HepG2 (cell line): ENCODE results near the gene MCEE. TPM values are rescaled to one million over a fixed set of nuclear protein-coding genes. Genes with fewer than 3 reads are reported as not detected.

Source experiments
- GATAD2A ChIP-seq: IDR thresholded peaks from 2 replicates; pipeline ENCODE4 v1.6.1; 2016
- MIXL1 ChIP-seq: IDR thresholded peaks from 2 replicates; pipeline ENCODE4 v1.6.1; 2016
- MXI1 ChIP-seq: IDR thresholded peaks from 3 replicates; pipeline ENCODE4 v1.6.1; 2012; ENCODE audit warnings: low read depth, low read length, inconsistent platforms, borderline replicate concordance
- NFRKB ChIP-seq: fragments of 450-650 bp; IDR thresholded peaks from 2 replicates; pipeline ENCODE4 v1.6.1; 2017
- ZKSCAN1 ChIP-seq: fragments of 150-350 bp; IDR thresholded peaks from 2 replicates; pipeline ENCODE4 v1.6.1; 2014; ENCODE audit warnings: low read length
- ZNF121 ChIP-seq: sonication (generic); formaldehyde crosslinking; IDR thresholded peaks from 2 replicates; pipeline ENCODE4 v1.5.0; 2020; ENCODE audit warnings: mild to moderate bottlenecking, missing genetic modification reagents
- ZNF264 ChIP-seq: sonication (generic); formaldehyde crosslinking; IDR thresholded peaks from 2 replicates; pipeline ENCODE4 v1.4.0; 2020; ENCODE audit warnings: missing genetic modification reagents
- ZNF331 ChIP-seq: sonication (generic); formaldehyde crosslinking; IDR thresholded peaks from 2 replicates; pipeline ENCODE4 v1.4.0; 2020; ENCODE audit warnings: missing genetic modification reagents
- polyA plus RNA-seq, 8 experiments: library from polyadenylated mRNA; depleted of rRNA in 3 of 8; stranded (reverse) in 7 of 8; unstranded in 1 of 8; fragments of >200 nt; fragmentation: Illumina TruSeq in 4 of 8; extraction: Trizol in 4 of 8; gene quantifications; 2 replicates each; pipeline versions ENCODE4 v1.2.1 to v1.2.3, GENCODE V29; 2011 to 2016; ENCODE audit warnings: low read depth in 4 of 8, missing spikeins in 1 of 8, mixed read lengths in 1 of 8; ENCODE audit not compliant: insufficient read depth in 1 of 8
- total RNA-seq, 5 experiments: library from RNA; depleted of rRNA; stranded (reverse); fragments of >200 nt; fragmentation: Illumina TruSeq; extraction: Trizol; gene quantifications; 2 replicates each; pipeline ENCODE4 v1.2.3, GENCODE V29; 2016; ENCODE audit warnings: low read depth in 1 of 5
- TF ChIP-seq, protein P1 (sequence below): sonication (generic); formaldehyde crosslinking; IDR thresholded peaks from 2 replicates; pipeline ENCODE4 v1.4.0; 2020; ENCODE audit warnings: missing genetic modification reagents
- TF ChIP-seq, protein P2 (sequence below): sonication (generic); formaldehyde crosslinking; IDR thresholded peaks from 2 replicates; pipeline ENCODE4 v1.4.0; 2020; ENCODE audit warnings: missing genetic modification reagents
- TF ChIP-seq, protein P3 (sequence below): sonication (generic); formaldehyde crosslinking; IDR thresholded peaks from 2 replicates; pipeline ENCODE4 v1.9.0; 2022; ENCODE audit warnings: low read depth, missing genetic modification reagents
- TF ChIP-seq, protein P4 (sequence below): sonication (generic); formaldehyde crosslinking; IDR thresholded peaks from 2 replicates; pipeline ENCODE4 v1.9.0; 2021; ENCODE audit warnings: missing genetic modification reagents, borderline replicate concordance
- TF ChIP-seq, protein P5 (sequence below): sonication (generic); formaldehyde crosslinking; IDR thresholded peaks from 2 replicates; pipeline ENCODE4 v1.4.0; 2020; ENCODE audit warnings: missing genetic modification reagents, borderline replicate concordance

MCEE gene
- total and polyA plus RNA-seq, 2 of the 13 experiments (the other 11 are each of a cell fraction or from before 2014, with no cell fraction given), result 32.0 to 66.9 TPM

DNA sequence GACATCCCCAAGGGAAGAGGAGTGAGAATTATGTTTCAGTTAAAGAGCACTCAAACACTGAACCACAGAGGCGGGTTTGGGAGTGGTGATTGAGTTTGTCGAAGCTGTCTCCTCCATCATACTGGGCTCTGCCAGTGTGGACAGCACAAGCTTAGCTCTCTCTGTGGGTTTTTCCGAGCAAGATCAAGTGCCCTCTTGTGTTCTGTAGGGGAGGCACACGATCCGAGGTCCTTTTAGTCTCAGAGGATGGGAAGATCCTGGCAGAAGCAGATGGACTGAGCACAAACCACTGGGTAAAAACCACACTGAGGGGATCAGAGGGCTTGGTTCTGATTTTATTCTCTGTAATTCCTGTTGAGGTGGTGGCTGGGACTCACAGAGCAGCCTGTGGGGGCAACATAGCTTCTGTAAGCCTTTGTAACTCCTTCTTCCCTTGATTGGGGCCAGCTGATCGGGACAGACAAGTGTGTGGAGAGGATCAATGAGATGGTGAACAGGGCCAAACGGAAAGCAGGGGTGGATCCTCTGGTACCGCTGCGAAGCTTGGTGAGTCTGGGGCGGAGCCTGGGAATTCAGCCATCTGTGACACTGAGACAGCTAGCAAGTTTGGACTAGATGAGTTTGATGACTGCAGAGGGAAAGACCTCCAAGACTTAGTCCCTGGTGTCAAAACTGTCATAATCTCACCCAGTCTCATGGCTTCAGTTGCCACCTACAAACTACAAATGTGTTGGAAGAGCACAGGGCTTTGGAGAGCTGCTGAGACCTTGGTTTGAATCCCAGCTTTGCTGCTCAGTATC is 59.5 kb downstream of the MCEE start (continued):
- TF ChIP-seq, protein P1, sequence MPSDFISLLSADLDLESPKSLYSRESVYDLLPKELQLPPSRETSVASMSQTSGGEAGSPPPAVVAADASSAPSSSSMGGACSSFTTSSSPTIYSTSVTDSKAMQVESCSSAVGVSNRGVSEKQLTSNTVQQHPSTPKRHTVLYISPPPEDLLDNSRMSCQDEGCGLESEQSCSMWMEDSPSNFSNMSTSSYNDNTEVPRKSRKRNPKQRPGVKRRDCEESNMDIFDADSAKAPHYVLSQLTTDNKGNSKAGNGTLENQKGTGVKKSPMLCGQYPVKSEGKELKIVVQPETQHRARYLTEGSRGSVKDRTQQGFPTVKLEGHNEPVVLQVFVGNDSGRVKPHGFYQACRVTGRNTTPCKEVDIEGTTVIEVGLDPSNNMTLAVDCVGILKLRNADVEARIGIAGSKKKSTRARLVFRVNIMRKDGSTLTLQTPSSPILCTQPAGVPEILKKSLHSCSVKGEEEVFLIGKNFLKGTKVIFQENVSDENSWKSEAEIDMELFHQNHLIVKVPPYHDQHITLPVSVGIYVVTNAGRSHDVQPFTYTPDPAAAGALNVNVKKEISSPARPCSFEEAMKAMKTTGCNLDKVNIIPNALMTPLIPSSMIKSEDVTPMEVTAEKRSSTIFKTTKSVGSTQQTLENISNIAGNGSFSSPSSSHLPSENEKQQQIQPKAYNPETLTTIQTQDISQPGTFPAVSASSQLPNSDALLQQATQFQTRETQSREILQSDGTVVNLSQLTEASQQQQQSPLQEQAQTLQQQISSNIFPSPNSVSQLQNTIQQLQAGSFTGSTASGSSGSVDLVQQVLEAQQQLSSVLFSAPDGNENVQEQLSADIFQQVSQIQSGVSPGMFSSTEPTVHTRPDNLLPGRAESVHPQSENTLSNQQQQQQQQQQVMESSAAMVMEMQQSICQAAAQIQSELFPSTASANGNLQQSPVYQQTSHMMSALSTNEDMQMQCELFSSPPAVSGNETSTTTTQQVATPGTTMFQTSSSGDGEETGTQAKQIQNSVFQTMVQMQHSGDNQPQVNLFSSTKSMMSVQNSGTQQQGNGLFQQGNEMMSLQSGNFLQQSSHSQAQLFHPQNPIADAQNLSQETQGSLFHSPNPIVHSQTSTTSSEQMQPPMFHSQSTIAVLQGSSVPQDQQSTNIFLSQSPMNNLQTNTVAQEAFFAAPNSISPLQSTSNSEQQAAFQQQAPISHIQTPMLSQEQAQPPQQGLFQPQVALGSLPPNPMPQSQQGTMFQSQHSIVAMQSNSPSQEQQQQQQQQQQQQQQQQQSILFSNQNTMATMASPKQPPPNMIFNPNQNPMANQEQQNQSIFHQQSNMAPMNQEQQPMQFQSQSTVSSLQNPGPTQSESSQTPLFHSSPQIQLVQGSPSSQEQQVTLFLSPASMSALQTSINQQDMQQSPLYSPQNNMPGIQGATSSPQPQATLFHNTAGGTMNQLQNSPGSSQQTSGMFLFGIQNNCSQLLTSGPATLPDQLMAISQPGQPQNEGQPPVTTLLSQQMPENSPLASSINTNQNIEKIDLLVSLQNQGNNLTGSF, result 0 out of 2 replicates have a peak, but pooled peaks have one; percentile 28
- no peak for TF ChIP-seq ZNF121 (CRISPR knock-in tag)
- TF ChIP-seq, protein P2, sequence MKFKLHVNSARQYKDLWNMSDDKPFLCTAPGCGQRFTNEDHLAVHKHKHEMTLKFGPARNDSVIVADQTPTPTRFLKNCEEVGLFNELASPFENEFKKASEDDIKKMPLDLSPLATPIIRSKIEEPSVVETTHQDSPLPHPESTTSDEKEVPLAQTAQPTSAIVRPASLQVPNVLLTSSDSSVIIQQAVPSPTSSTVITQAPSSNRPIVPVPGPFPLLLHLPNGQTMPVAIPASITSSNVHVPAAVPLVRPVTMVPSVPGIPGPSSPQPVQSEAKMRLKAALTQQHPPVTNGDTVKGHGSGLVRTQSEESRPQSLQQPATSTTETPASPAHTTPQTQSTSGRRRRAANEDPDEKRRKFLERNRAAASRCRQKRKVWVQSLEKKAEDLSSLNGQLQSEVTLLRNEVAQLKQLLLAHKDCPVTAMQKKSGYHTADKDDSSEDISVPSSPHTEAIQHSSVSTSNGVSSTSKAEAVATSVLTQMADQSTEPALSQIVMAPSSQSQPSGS (CRISPR knock-in tag), result 0 out of 2 replicates have a peak, but pooled peaks have one; percentile 28
- TF ChIP-seq ZKSCAN1, result no peak
- TF ChIP-seq NFRKB, result no peak
- no peak for TF ChIP-seq MIXL1 (CRISPR knock-in tag)
- TF ChIP-seq, protein P3, sequence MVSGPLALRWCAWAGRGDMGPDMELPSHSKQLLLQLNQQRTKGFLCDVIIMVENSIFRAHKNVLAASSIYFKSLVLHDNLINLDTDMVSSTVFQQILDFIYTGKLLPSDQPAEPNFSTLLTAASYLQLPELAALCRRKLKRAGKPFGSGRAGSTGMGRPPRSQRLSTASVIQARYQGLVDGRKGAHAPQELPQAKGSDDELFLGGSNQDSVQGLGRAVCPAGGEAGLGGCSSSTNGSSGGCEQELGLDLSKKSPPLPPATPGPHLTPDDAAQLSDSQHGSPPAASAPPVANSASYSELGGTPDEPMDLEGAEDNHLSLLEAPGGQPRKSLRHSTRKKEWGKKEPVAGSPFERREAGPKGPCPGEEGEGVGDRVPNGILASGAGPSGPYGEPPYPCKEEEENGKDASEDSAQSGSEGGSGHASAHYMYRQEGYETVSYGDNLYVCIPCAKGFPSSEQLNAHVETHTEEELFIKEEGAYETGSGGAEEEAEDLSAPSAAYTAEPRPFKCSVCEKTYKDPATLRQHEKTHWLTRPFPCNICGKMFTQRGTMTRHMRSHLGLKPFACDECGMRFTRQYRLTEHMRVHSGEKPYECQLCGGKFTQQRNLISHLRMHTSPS, result no peak
- TF ChIP-seq, protein P4, sequence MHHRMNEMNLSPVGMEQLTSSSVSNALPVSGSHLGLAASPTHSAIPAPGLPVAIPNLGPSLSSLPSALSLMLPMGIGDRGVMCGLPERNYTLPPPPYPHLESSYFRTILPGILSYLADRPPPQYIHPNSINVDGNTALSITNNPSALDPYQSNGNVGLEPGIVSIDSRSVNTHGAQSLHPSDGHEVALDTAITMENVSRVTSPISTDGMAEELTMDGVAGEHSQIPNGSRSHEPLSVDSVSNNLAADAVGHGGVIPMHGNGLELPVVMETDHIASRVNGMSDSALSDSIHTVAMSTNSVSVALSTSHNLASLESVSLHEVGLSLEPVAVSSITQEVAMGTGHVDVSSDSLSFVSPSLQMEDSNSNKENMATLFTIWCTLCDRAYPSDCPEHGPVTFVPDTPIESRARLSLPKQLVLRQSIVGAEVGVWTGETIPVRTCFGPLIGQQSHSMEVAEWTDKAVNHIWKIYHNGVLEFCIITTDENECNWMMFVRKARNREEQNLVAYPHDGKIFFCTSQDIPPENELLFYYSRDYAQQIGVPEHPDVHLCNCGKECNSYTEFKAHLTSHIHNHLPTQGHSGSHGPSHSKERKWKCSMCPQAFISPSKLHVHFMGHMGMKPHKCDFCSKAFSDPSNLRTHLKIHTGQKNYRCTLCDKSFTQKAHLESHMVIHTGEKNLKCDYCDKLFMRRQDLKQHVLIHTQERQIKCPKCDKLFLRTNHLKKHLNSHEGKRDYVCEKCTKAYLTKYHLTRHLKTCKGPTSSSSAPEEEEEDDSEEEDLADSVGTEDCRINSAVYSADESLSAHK (CRISPR knock-in tag), result no peak
- TF ChIP-seq, protein P5, sequence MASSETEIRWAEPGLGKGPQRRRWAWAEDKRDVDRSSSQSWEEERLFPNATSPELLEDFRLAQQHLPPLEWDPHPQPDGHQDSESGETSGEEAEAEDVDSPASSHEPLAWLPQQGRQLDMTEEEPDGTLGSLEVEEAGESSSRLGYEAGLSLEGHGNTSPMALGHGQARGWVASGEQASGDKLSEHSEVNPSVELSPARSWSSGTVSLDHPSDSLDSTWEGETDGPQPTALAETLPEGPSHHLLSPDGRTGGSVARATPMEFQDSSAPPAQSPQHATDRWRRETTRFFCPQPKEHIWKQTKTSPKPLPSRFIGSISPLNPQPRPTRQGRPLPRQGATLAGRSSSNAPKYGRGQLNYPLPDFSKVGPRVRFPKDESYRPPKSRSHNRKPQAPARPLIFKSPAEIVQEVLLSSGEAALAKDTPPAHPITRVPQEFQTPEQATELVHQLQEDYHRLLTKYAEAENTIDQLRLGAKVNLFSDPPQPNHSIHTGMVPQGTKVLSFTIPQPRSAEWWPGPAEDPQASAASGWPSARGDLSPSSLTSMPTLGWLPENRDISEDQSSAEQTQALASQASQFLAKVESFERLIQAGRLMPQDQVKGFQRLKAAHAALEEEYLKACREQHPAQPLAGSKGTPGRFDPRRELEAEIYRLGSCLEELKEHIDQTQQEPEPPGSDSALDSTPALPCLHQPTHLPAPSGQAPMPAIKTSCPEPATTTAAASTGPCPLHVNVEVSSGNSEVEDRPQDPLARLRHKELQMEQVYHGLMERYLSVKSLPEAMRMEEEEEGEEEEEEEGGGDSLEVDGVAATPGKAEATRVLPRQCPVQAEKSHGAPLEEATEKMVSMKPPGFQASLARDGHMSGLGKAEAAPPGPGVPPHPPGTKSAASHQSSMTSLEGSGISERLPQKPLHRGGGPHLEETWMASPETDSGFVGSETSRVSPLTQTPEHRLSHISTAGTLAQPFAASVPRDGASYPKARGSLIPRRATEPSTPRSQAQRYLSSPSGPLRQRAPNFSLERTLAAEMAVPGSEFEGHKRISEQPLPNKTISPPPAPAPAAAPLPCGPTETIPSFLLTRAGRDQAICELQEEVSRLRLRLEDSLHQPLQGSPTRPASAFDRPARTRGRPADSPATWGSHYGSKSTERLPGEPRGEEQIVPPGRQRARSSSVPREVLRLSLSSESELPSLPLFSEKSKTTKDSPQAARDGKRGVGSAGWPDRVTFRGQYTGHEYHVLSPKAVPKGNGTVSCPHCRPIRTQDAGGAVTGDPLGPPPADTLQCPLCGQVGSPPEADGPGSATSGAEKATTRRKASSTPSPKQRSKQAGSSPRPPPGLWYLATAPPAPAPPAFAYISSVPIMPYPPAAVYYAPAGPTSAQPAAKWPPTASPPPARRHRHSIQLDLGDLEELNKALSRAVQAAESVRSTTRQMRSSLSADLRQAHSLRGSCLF (CRISPR knock-in tag), result no peak
- no peak for TF ChIP-seq MXI1
- no peak for TF ChIP-seq GATAD2A (CRISPR knock-in tag)
- no peak for TF ChIP-seq ZNF331 (CRISPR knock-in tag)
- TF ChIP-seq ZNF264 (CRISPR knock-in tag), result no peak
